Neural cell (in vitro differentiated cells): Measurements from ENCODE around the gene FGF5. TPM values are rescaled to one million over a fixed set of nuclear protein-coding genes. Genes with fewer than 3 reads are reported as not detected.

Experiments
- H2AFZ ChIP-seq: fragments of 200-600, 300-800 bp; sonication (generic), shearing (Covaris generic); 2 replicates; pipeline ENCODE4 v1.6.0; 2014; ENCODE audit warnings: low read depth, mild to moderate bottlenecking, antibody characterized with exemption, low read length, moderate library complexity
- H3F3A ChIP-seq: fragments of 200-600 bp; shearing (Covaris generic); 2 replicates; pipeline ENCODE4 v1.6.1; 2016; ENCODE audit warnings: mild to moderate bottlenecking, moderate library complexity, mixed read lengths, antibody characterized with exemption, low read length; ENCODE audit not compliant: insufficient read depth, poor library complexity, severe bottlenecking
- H3K27ac ChIP-seq: fragments of 200-600, 300-800 bp; sonication (generic), shearing (Covaris generic); 2 replicates; pipeline ENCODE4 v1.5.1; 2014; ENCODE audit warnings: mild to moderate bottlenecking, low read length, moderate library complexity
- H3K27me3 ChIP-seq: fragments of 300-800, 200-600 bp; sonication (generic), shearing (Covaris generic); 2 replicates; pipeline ENCODE4 v1.6.0; 2014; ENCODE audit warnings: mild to moderate bottlenecking, low read depth, low read length, moderate library complexity; ENCODE audit not compliant: insufficient read depth
- H3K36me3 ChIP-seq: fragments of 300-800, 200-600 bp; sonication (generic), shearing (Covaris generic); 2 replicates; pipeline ENCODE4 v1.5.1; 2014; ENCODE audit warnings: mild to moderate bottlenecking, antibody characterized with exemption, low read length, moderate library complexity; ENCODE audit not compliant: insufficient read depth
- H3K4me2 ChIP-seq: fragments of 300-800, 200-600 bp; sonication (generic), shearing (Covaris generic); 2 replicates; pipeline ENCODE4 v1.6.0; 2014; ENCODE audit warnings: mild to moderate bottlenecking, low read length
- H3K4me3 ChIP-seq: fragments of 300-800, 200-600 bp; sonication (generic), shearing (Covaris generic); 2 replicates; pipeline ENCODE4 v1.5.1; 2014; ENCODE audit warnings: mild to moderate bottlenecking, low read length, moderate library complexity
- H3K79me2 ChIP-seq: fragments of 200-600 bp; shearing (Covaris generic); replicated peaks from 2 replicates; pipeline ENCODE4 v1.6.0; 2014; ENCODE audit warnings: mild to moderate bottlenecking, low read length, moderate library complexity; ENCODE audit not compliant: insufficient read depth
- H3K9ac ChIP-seq: fragments of 300-800, 200-600 bp; sonication (generic), shearing (Covaris generic); 2 replicates; pipeline ENCODE4 v1.6.1; 2016; ENCODE audit warnings: mild to moderate bottlenecking, low read length, mixed read lengths
- H3K9me2 ChIP-seq: fragments of 200-600 bp; shearing (Covaris generic); 2 replicates; pipeline ENCODE4 v1.6.1; 2016; ENCODE audit warnings: mild to moderate bottlenecking, low read length, mixed read lengths; ENCODE audit not compliant: insufficient read depth
- H3K9me3 ChIP-seq: fragments of 200-600, 300-800 bp; sonication (generic), shearing (Covaris generic); 2 replicates; pipeline ENCODE4 v1.6.1; 2016; ENCODE audit warnings: mild to moderate bottlenecking, mixed run types, low read length, moderate library complexity, mixed read lengths
- H4K20me1 ChIP-seq: fragments of 200-600 bp; shearing (Covaris generic); 2 replicates; pipeline ENCODE4 v1.6.1; 2016; ENCODE audit warnings: mild to moderate bottlenecking, mixed run types; ENCODE audit not compliant: insufficient read depth
- CTCF ChIP-seq: fragments of 450-650 bp; IDR thresholded peaks from 2 replicates; pipeline ENCODE4 v1.5.1; 2014; ENCODE audit warnings: antibody characterized with exemption, mild to moderate bottlenecking, moderate library complexity; ENCODE audit not compliant: poor library complexity, severe bottlenecking
- EP300 ChIP-seq: fragments of 450-650 bp; conservative IDR thresholded peaks from 2 replicates; pipeline ENCODE4 v1.6.1; 2014; ENCODE audit warnings: antibody characterized with exemption, mild to moderate bottlenecking, moderate library complexity; ENCODE audit not compliant: poor library complexity, severe bottlenecking
- EZH2 ChIP-seq: fragments of 200-600, 300-800 bp; shearing (Covaris generic), sonication (generic); IDR thresholded peaks from 2 replicates; pipeline ENCODE4 v1.6.1; 2014; ENCODE audit warnings: antibody characterized with exemption, low read length, borderline replicate concordance, mild to moderate bottlenecking; ENCODE audit not compliant: insufficient read depth, poor library complexity, severe bottlenecking
- MXI1 ChIP-seq: fragments of 450-650 bp; conservative IDR thresholded peaks from 2 replicates; pipeline ENCODE4 v1.6.1; 2014; ENCODE audit warnings: antibody characterized with exemption, mild to moderate bottlenecking; ENCODE audit not compliant: poor library complexity, severe bottlenecking
- POLR2AphosphoS5 ChIP-seq: IDR thresholded peaks from 2 replicates; pipeline ENCODE4 v1.6.1; 2012
- RAD21 ChIP-seq: fragments of 450-650 bp; conservative IDR thresholded peaks from 2 replicates; pipeline ENCODE4 v1.6.1; 2014; ENCODE audit warnings: antibody characterized with exemption, mild to moderate bottlenecking, moderate library complexity
- REST ChIP-seq: IDR thresholded peaks from 2 replicates; pipeline ENCODE4 v1.6.1; 2012; ENCODE audit warnings: borderline replicate concordance
- SMC3 ChIP-seq: fragments of 450-650 bp; conservative IDR thresholded peaks from 2 replicates; pipeline ENCODE4 v1.6.1; 2014; ENCODE audit warnings: antibody characterized with exemption, mild to moderate bottlenecking, moderate library complexity; ENCODE audit not compliant: poor library complexity
- TAF1 ChIP-seq: IDR thresholded peaks from 2 replicates; pipeline ENCODE4 v1.6.1; 2012; ENCODE audit warnings: low read depth
- polyA plus RNA-seq: library from polyadenylated mRNA; depleted of rRNA; stranded (reverse); fragments of >200 nt; gene quantifications from 2 replicates; pipeline ENCODE4 v1.2.3, GENCODE V29; 2014

FGF5 gene
- polyA plus RNA-seq, 1 donor from 2014 or later: 0.26 TPM

DNA sequence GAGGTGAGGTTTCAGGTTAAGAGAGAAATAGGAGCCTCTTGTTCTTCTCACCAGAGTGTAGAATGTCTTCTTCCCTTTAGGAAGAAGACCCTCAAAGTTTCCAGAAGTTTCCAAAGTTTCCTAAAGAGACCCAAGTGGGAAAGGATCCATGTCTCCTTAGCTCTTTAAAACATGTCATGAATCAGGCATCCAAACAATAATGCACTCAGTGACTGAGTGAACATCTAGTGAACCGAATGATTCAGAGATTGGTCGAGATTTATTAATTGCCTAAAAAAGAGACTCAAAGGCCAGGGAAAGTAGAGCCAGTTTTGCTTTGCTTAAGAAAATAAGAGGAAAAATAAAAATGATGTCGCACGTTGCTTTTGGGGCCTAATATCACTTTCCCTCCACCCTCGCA, 29.4 kb downstream of the FGF5 start:
- H2AFZ ChIP-seq: no peak overlapping the region
- no peaks in the 10 kb centered on the region for H3K36me3 ChIP-seq
- H3K9ac ChIP-seq: no peak overlapping the region
- H3K27me3 ChIP-seq: no peaks in the 10 kb centered on the region
- H3K9me2 ChIP-seq: no peaks in the 10 kb centered on the region
- no peak overlapping the region for H3K4me2 ChIP-seq
- no peaks in the 10 kb centered on the region for H4K20me1 ChIP-seq
- H3K4me3 ChIP-seq: no peak overlapping the region
- H3K27ac ChIP-seq: no peak overlapping the region
- no peaks in the 10 kb centered on the region for H3F3A ChIP-seq
- no peaks in the 10 kb centered on the region for H3K9me3 ChIP-seq
- TF ChIP-seq EZH2: no peak
- TF ChIP-seq RAD21: no peak
- TF ChIP-seq SMC3: no peak
- no peak for TF ChIP-seq REST
- TF ChIP-seq POLR2AphosphoS5: no peak
- no peak for TF ChIP-seq MXI1
- no peak for TF ChIP-seq TAF1
- TF ChIP-seq CTCF: no peak
- no peak for TF ChIP-seq EP300
- no peaks in the 10 kb centered on the region for H3K79me2 ChIP-seq

DNA sequence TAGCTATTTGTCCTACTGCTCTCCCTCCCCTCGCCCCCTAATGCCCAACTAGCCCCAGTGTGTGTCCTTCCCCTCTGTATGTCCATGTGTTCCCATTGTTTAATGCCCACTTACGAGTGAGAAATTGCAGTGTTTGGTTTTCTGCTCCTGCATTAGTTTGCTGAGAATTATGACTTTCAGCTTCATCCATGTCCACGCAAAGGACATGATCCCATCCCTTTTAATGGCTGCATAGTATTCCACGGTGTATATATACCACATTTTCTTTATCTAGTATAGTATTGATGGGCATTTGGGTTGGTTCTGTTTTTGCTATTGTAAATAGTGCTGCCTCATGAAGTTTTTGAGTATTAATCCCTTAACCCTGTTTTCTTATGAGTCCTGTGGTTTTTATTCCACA, 35.4 kb downstream of the FGF5 start:
- Histone ChIP-seq H4K20me1 (no peaks in the 10 kb centered on the region), H3K79me2 (no peaks in the 10 kb centered on the region), H3K27me3 (no peaks in the 10 kb centered on the region), H3K4me2 (no peak overlapping the region), H3F3A (no peaks in the 10 kb centered on the region), H3K9ac (no peak overlapping the region), H3K4me3 (no peak overlapping the region), H2AFZ (no peak overlapping the region), H3K36me3 (no peaks in the 10 kb centered on the region), H3K9me3 (no peaks in the 10 kb centered on the region), H3K27ac (no peak overlapping the region), H3K9me2 (no peaks in the 10 kb centered on the region)
- TF ChIP-seq RAD21 (no peak), EP300 (no peak), CTCF (no peak), MXI1 (no peak), REST (no peak), SMC3 (no peak), POLR2AphosphoS5 (no peak), EZH2 (no peak)
